Upper lobe of right lung (tissue), 1 donor: ENCODE data around the gene FRMD3. TPM values are rescaled to one million over a fixed set of nuclear protein-coding genes. Genes with fewer than 3 reads are reported as not detected.

Experiments
- ATAC-seq: fragments of 200-7000 bp; cut with Tn5 transposase; one replicate; pipeline ENCODE4 v1.9.1; 2020; ENCODE audit warnings: mild to moderate bottlenecking, moderate library complexity
- DNase-seq: peaks from one replicate; pipeline ENCODE4 v3.0.0-alpha.2; 2020
- H3K27ac ChIP-seq: fragments of 200-600 bp; one replicate; pipeline ENCODE4 v1.8.0; 2022
- H3K27me3 ChIP-seq: fragments of 200-600 bp; one replicate; pipeline ENCODE4 v1.8.0; 2022; ENCODE audit warnings: mild to moderate bottlenecking
- H3K36me3 ChIP-seq: fragments of 200-600 bp; one replicate; pipeline ENCODE4 v1.8.0; 2022
- H3K4me1 ChIP-seq: fragments of 200-600 bp; one replicate; pipeline ENCODE4 v1.8.0; 2022
- H3K4me3 ChIP-seq: fragments of 200-600 bp; one replicate; pipeline ENCODE4 v1.8.0; 2022; ENCODE audit warnings: mild to moderate bottlenecking
- H3K9me3 ChIP-seq: fragments of 200-600 bp; one replicate; pipeline ENCODE4 v1.8.0; 2022
- CTCF ChIP-seq: fragments of 200-600 bp; IDR thresholded peaks from one replicate; pipeline ENCODE4 v1.8.0; 2022; ENCODE audit warnings: antibody characterized with exemption
- intact Hi-C: fragments of 100-400 bp; cut with DNase I; formaldehyde crosslinking; loops from one replicate; pipeline ENCODE4 v1.11.0; 2022
- long read RNA-seq: library from polyadenylated mRNA; unstranded; transcript quantifications from one replicate; pipeline ENCODE4 v2.0.0, GENCODE V29; 2021
- total RNA-seq: library from RNA; stranded (reverse); fragmentation: NEBNext Ultra II Directional; extraction: Animal tissue kit (Norgen Biotek cat#: 25700); gene quantifications from one replicate; pipeline ENCODE4 v1.2.1, GENCODE V29; 2021
- donor health status: DM: no; HTN: yes; CAD: no; lungs with severe emphysema.

Gene FRMD3
- total RNA-seq, result 10.8 TPM
- long read RNA-seq, full-length matches to known transcripts, result 17 of 20 reads
- long read RNA-seq, partial matches to known transcripts, result 0 of 20 reads
- long read RNA-seq, other reads (novel, unspliced or antisense), result 3 of 20 reads

- Histone ChIP-seq H3K27me3 (peaks cover 7% of the 10 kb centered on the region), H3K4me3 (peak within 1 kb of the TSS; percentile 62), H3K9me3 (no peaks in the 10 kb centered on the region), H3K27ac (peak within 1 kb of the TSS; percentile 55), H3K36me3 (no peaks in the 10 kb centered on the region), H3K4me1 (peaks cover 13% of the 10 kb centered on the region)
- TF ChIP-seq CTCF, result peak; percentile 69
- intact Hi-C loops, result no loop called here
- ATAC-seq (peak; percentile 96), DNase-seq (peak; percentile 90)
These were observed at the start of gene FRMD3 for GRCh38 chr9:83538172-83538889. TSS of gene FRMD3 (minus strand) at chr9:83538401. CDS start at chr9:83538231, 170 bp downstream.

- DNase-seq (no peak), ATAC-seq (no peak)
- H3K27ac ChIP-seq, result no peak overlapping the region
- intact Hi-C loops, result no loop called here
- H3K4me1 ChIP-seq, result no peaks in the 10 kb centered on the region
- no peaks in the 10 kb centered on the region for H3K36me3 ChIP-seq
- no peaks in the 10 kb centered on the region for H3K9me3 ChIP-seq
- no peak overlapping the region for H3K4me3 ChIP-seq
- TF ChIP-seq CTCF, result no peak
- no peaks in the 10 kb centered on the region for H3K27me3 ChIP-seq
These were observed 46.8 kb upstream of the FRMD3 start for GRCh38 chr9:83584995-83585394.

GRCh38 chr9:83583151-83584014, 45.2 kb upstream of the FRMD3 start:
- intact Hi-C loops, result no loop called here
- Histone ChIP-seq H3K27ac (no peak overlapping the region), H3K4me3 (no peak overlapping the region), H3K27me3 (no peaks in the 10 kb centered on the region), H3K4me1 (no peaks in the 10 kb centered on the region), H3K9me3 (no peaks in the 10 kb centered on the region), H3K36me3 (no peaks in the 10 kb centered on the region)
- ATAC-seq, result peak; percentile 90
- DNase-seq, result no peak
- TF ChIP-seq CTCF, result peak; percentile 78

GRCh38 chr9:83582029-83582428, 43.8 kb upstream of the FRMD3 start:
- no peak overlapping the region for H3K27ac ChIP-seq
- ATAC-seq (no peak), DNase-seq (no peak)
- TF ChIP-seq CTCF, result no peak
- intact Hi-C loops, result no loop called here
- H3K36me3 ChIP-seq, result no peaks in the 10 kb centered on the region
- H3K4me1 ChIP-seq, result no peaks in the 10 kb centered on the region
- H3K4me3 ChIP-seq, result no peak overlapping the region
- no peaks in the 10 kb centered on the region for H3K9me3 ChIP-seq
- H3K27me3 ChIP-seq, result no peaks in the 10 kb centered on the region

- Histone ChIP-seq H3K9me3 (no peaks in the 10 kb centered on the region), H3K4me3 (no peak overlapping the region), H3K27me3 (no peaks in the 10 kb centered on the region), H3K27ac (no peak overlapping the region), H3K36me3 (no peaks in the 10 kb centered on the region), H3K4me1 (no peaks in the 10 kb centered on the region)
- intact Hi-C loops, result no loop called here
- no peak for TF ChIP-seq CTCF
- no peak for DNase-seq
- no peak for ATAC-seq
These were observed 36.3 kb upstream of the FRMD3 start for GRCh38 chr9:83574482-83574881.
